ENCODE data around the gene ETV6.

The ETV6 gene

GRCh38 chr12:11865824-11866223 is 216.3 kb downstream of the ETV6 start:
- Histone ChIP-seq H3K27ac (no peak overlapping the region), H3K4me3 (ENCODE audit: low read depth, low read length) (no peak overlapping the region), H3K36me3 (replicated peaks) (peaks cover 17% of the 10 kb centered on the region), H3K27me3 (replicated peaks) (no peaks in the 10 kb centered on the region)
- TF ChIP-seq CTCF (IDR thresholded peaks at IDR 0.05; ENCODE audit: low read depth, low read length, missing control alignments), result no peak
- DNase-seq, result no peak
- in situ Hi-C loops (cut with HindIII; ENCODE audit: low pct_ligation_motif_present, low sequenced_read_pairs), result no loop called here

- Histone ChIP-seq H3K27ac (no peak overlapping the region), H3K36me3 (replicated peaks) (peaks cover 17% of the 10 kb centered on the region), H3K27me3 (replicated peaks) (no peaks in the 10 kb centered on the region), H3K4me3 (ENCODE audit: low read depth, low read length) (no peak overlapping the region)
- no peak for DNase-seq
- TF ChIP-seq CTCF (IDR thresholded peaks at IDR 0.05; ENCODE audit: low read depth, low read length, missing control alignments), result no peak
- in situ Hi-C loops (cut with HindIII; ENCODE audit: low pct_ligation_motif_present, low sequenced_read_pairs), result no loop called here
Measured at GRCh38 chr12:11868027-11868426, 218.6 kb downstream of the ETV6 start.

GRCh38 chr12:11869406-11869805 is 219.9 kb downstream of the ETV6 start:
- Histone ChIP-seq H3K27ac (no peak overlapping the region), H3K36me3 (replicated peaks) (peaks cover 17% of the 10 kb centered on the region), H3K4me3 (ENCODE audit: low read depth, low read length) (no peak overlapping the region), H3K27me3 (replicated peaks) (no peaks in the 10 kb centered on the region)
- TF ChIP-seq CTCF (IDR thresholded peaks at IDR 0.05; ENCODE audit: low read depth, low read length, missing control alignments), result no peak
- no peak for DNase-seq
- in situ Hi-C loops (cut with HindIII; ENCODE audit: low pct_ligation_motif_present, low sequenced_read_pairs), result no loop called here

- in situ Hi-C loops (cut with HindIII; ENCODE audit: low pct_ligation_motif_present, low sequenced_read_pairs), result no loop called here
- DNase-seq, result no peak
- Histone ChIP-seq H3K36me3 (replicated peaks) (peaks cover 17% of the 10 kb centered on the region), H3K4me3 (ENCODE audit: low read depth, low read length) (no peak overlapping the region), H3K27me3 (replicated peaks) (no peaks in the 10 kb centered on the region), H3K27ac (no peak overlapping the region)
- TF ChIP-seq CTCF (IDR thresholded peaks at IDR 0.05; ENCODE audit: low read depth, low read length, missing control alignments), result no peak
Measured at GRCh38 chr12:11870041-11870451, 220.6 kb downstream of the ETV6 start.

GRCh38 chr12:11872055-11872454 is 222.6 kb downstream of the ETV6 start:
- DNase-seq, result no peak
- in situ Hi-C loops (cut with HindIII; ENCODE audit: low pct_ligation_motif_present, low sequenced_read_pairs), result no loop called here
- no peaks in the 10 kb centered on the region for H3K27me3 ChIP-seq (replicated peaks)
- H3K4me3 ChIP-seq (ENCODE audit: low read depth, low read length), result no peak overlapping the region
- TF ChIP-seq CTCF (IDR thresholded peaks at IDR 0.05; ENCODE audit: low read depth, low read length, missing control alignments), result no peak
- no peak overlapping the region for H3K27ac ChIP-seq
- H3K36me3 ChIP-seq (replicated peaks), result peaks cover 17% of the 10 kb centered on the region

- DNase-seq, result no peak
- in situ Hi-C loops (cut with HindIII; ENCODE audit: low pct_ligation_motif_present, low sequenced_read_pairs), result no loop called here
- no peak for TF ChIP-seq CTCF (IDR thresholded peaks at IDR 0.05; ENCODE audit: low read depth, low read length, missing control alignments)
Measured at GRCh38 chr12:11875414-11875935, 226.0 kb downstream of the ETV6 start.

More at GRCh38 chr12:11875414-11875935, 226.0 kb downstream of the ETV6 start:
- Histone ChIP-seq H3K27ac (no peak overlapping the region), H3K27me3 (replicated peaks) (no peaks in the 10 kb centered on the region), H3K4me3 (ENCODE audit: low read depth, low read length) (no peak overlapping the region), H3K36me3 (replicated peaks) (peaks cover 2% of the 10 kb centered on the region)

Data from brain microvascular endothelial cell (primary cell).